LHCN-M2 (cell line): Measurements from ENCODE around the gene LARP1. TPM values are rescaled to one million over a fixed set of nuclear protein-coding genes. Genes with fewer than 3 reads are reported as not detected.
"Not testable (repeated sequence)": the region's sequence is repeated elsewhere in the genome, so short reads cannot be mapped to it uniquely, and the experiment has no call there.

Source experiments
- DNase-seq: peaks from one replicate; pipeline ENCODE4 v3.0.0-alpha.2; 2012; ENCODE audit warnings: low read depth
- total RNA-seq: library from RNA; depleted of rRNA; stranded (reverse); fragments of >200 nt; gene quantifications from 2 replicates; pipeline ENCODE4 v1.2.3, GENCODE V29; 2014

LARP1 gene
- total RNA-seq, 1 experiment from 2014 or later, result 95.2 TPM

GRCh38 chr5:154823605-154824004, 68.4 kb downstream of the LARP1 start:
- no peak for DNase-seq

- DNase-seq, result no peak
Observed at GRCh38 chr5:154824070-154824469, 68.9 kb downstream of the LARP1 start.

GRCh38 chr5:154829181-154829588, 74.0 kb downstream of the LARP1 start:
- DNase-seq, result peak; percentile 57

GRCh38 chr5:154829589-154830218, 74.5 kb downstream of the LARP1 start:
- no peak for DNase-seq

- peak; percentile 99 for DNase-seq
Observed at GRCh38 chr5:154830219-154830595, 75.0 kb downstream of the LARP1 start.

- no peak for DNase-seq
Observed at GRCh38 chr5:154830596-154830995, 75.4 kb downstream of the LARP1 start.

GRCh38 chr5:154831451-154831850, 76.3 kb downstream of the LARP1 start:
- no peak for DNase-seq

- DNase-seq, result not testable (repeated sequence)
Observed at GRCh38 chr5:154832804-154833203, 77.6 kb downstream of the LARP1 start.

GRCh38 chr5:154834053-154834452, 78.9 kb downstream of the LARP1 start:
- DNase-seq, result no peak

GRCh38 chr5:154835701-154836052, 80.5 kb downstream of the LARP1 start:
- not testable (repeated sequence) for DNase-seq

- no peak for DNase-seq
Observed at GRCh38 chr5:154836225-154836624, 81.0 kb downstream of the LARP1 start.

- DNase-seq, result no peak
Observed at GRCh38 chr5:154837009-154837901, 82.1 kb downstream of the LARP1 start.

- DNase-seq, result no peak
Observed at GRCh38 chr5:154840435-154841272, 85.5 kb downstream of the LARP1 start.

GRCh38 chr5:154841273-154841661, 86.1 kb downstream of the LARP1 start:
- DNase-seq, result no peak

GRCh38 chr5:154842689-154843530, 87.7 kb downstream of the LARP1 start:
- no peak for DNase-seq

GRCh38 chr5:154844809-154845208, 89.6 kb downstream of the LARP1 start:
- DNase-seq, result no peak

GRCh38 chr5:154849264-154849785, 94.1 kb downstream of the LARP1 start:
- DNase-seq, result no peak

- DNase-seq, result no peak
Observed at GRCh38 chr5:154849791-154850201, 94.6 kb downstream of the LARP1 start.

GRCh38 chr5:154850255-154851062, 95.3 kb downstream of the LARP1 start, which contains the start of gene FAXDC2:
TSS of gene FAXDC2 (minus strand) at chr5:154850603. CDS start at chr5:154838178, 12,425 bp downstream.
- DNase-seq, result peak; percentile 82

- DNase-seq, result no peak
Observed at GRCh38 chr5:154851351-154851750, 96.2 kb downstream of the LARP1 start.
